Glutamatergic neuron (in vitro differentiated cells): ENCODE measurements around the gene TMPRSS2. TPM values are rescaled to one million over a fixed set of nuclear protein-coding genes. Genes with fewer than 3 reads are reported as not detected.

Experiments
- DNase-seq: peaks from one replicate; pipeline ENCODE4 v3.0.0; 2022
- H3K27ac Mint-ChIP-seq: one replicate; pipeline ENCODE4 v1.8.0; 2020; ENCODE audit warnings: mild to moderate bottlenecking, mixed read lengths, inconsistent platforms; ENCODE audit not compliant: unreplicated experiment
- H3K27me3 Mint-ChIP-seq: one replicate; pipeline ENCODE4 v1.8.0; 2020; ENCODE audit warnings: mild to moderate bottlenecking, moderate library complexity, mixed read lengths, inconsistent platforms; ENCODE audit not compliant: unreplicated experiment
- H3K36me3 Mint-ChIP-seq: one replicate; pipeline ENCODE4 v1.8.0; 2020; ENCODE audit warnings: mild to moderate bottlenecking, mixed read lengths, inconsistent platforms; ENCODE audit not compliant: unreplicated experiment
- H3K4me1 Mint-ChIP-seq: one replicate; pipeline ENCODE4 v1.8.0; 2020; ENCODE audit warnings: mild to moderate bottlenecking, low read depth, mixed read lengths, inconsistent platforms; ENCODE audit not compliant: unreplicated experiment
- H3K4me3 Mint-ChIP-seq: one replicate; pipeline ENCODE4 v1.8.0; 2020; ENCODE audit warnings: mild to moderate bottlenecking, mixed read lengths, inconsistent platforms; ENCODE audit not compliant: unreplicated experiment
- H3K9me3 Mint-ChIP-seq: one replicate; pipeline ENCODE4 v1.8.0; 2020; ENCODE audit warnings: mild to moderate bottlenecking, moderate library complexity, mixed read lengths, inconsistent platforms; ENCODE audit not compliant: unreplicated experiment
- CTCF ChIP-seq: fragments of 200-600 bp; sonication (generic); IDR thresholded peaks from one replicate; pipeline ENCODE4 v1.5.0; 2021; ENCODE audit not compliant: partially characterized antibody, unreplicated experiment
- total RNA-seq: library from RNA; stranded (reverse); fragmentation: NEBNext Ultra II Directional; extraction: Animal tissue kit (Norgen Biotek cat#: 25700); gene quantifications from one replicate; pipeline ENCODE4 v1.2.1, GENCODE V29; 2021; ENCODE audit not compliant: unreplicated experiment

Gene TMPRSS2
- total RNA-seq, 1 donor from 2014 or later = not detected

DNA sequence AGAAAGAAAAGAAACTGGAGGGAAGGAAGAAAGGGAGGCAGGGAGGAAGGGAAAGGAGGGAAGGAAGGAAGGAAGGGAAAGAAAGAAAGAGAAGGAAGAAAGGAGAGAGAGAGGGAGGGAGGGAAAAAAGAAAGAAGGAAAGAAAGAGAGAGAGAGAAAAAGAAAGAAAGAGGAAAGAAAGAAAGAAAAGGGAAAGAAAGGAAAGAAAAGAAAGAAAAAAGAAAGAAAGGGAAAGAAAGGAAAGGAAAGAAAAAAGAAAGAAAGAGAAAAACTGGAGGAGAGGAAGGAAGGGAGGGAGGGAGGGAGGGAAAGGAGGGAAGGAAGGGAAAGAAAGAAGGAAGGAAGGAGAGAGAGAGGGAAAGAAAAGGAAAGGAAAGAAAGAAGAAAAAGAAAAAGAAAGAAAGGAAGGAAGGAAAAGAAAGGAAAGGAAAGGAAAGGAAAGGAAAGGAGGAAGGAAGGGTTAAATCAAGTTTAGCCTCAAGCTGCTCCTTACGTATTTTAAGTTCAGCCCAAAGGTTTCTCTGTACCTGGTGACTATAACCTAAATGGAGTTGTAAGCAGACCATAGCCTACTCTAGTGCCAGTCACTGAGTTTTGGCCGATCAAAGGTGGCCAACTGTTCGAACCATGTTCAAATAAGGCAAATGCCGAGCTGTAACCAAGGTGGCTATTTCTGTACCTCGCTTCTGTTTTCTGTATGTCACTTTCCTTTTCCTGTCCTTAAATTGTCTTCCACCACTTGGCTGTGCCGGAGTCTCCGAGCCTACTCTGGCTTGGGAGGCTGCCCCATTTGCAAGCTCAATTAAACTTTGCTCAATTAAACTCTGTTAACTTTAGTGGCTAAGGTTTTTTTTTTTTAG lies 37.8 kb upstream of the TMPRSS2 start:
- Mint-ChIP-seq H3K36me3 (no peaks in the 10 kb centered on the region), H3K27me3 (peaks cover 2% of the 10 kb centered on the region), H3K9me3 (no peaks in the 10 kb centered on the region), H3K27ac (no peak overlapping the region), H3K4me1 (no peaks in the 10 kb centered on the region), H3K4me3 (no peak overlapping the region)
- TF ChIP-seq CTCF = no peak
- DNase-seq = no peak

- Mint-ChIP-seq H3K4me3 (no peak overlapping the region), H3K4me1 (no peaks in the 10 kb centered on the region), H3K36me3 (no peaks in the 10 kb centered on the region), H3K27me3 (no peaks in the 10 kb centered on the region), H3K9me3 (peaks cover 2% of the 10 kb centered on the region), H3K27ac (no peak overlapping the region)
- TF ChIP-seq CTCF = no peak
- DNase-seq = no peak
These were observed 34.8 kb upstream of the TMPRSS2 start for GRCh38 chr21:41542727-41543126.

DNA sequence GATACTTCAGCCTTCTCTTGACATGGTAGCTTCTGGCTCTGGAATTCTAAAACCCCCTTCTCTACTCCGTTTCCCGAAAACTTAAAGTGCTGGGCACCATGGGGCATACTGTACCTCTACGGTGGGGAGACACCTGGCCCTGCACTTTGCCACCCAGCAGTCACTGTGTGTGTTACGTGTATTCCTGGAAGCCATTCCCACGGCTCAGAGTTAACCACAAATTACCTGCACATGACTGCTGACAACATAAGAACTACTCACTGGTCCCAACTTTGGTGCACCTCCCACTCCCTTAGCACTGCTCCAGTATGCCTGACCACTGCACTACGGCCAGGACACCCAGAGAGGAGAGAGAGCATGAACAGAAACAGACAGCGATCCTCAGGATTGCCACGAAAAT lies 29.4 kb upstream of the TMPRSS2 start:
- Mint-ChIP-seq H3K36me3 (no peaks in the 10 kb centered on the region), H3K4me3 (no peak overlapping the region), H3K27me3 (peaks cover 2% of the 10 kb centered on the region), H3K4me1 (no peaks in the 10 kb centered on the region), H3K27ac (no peak overlapping the region), H3K9me3 (peaks cover 5% of the 10 kb centered on the region)
- DNase-seq = no peak
- TF ChIP-seq CTCF = no peak

GRCh38 chr21:41536827-41537103 lies 28.8 kb upstream of the TMPRSS2 start:
- Mint-ChIP-seq H3K36me3 (no peaks in the 10 kb centered on the region), H3K4me3 (no peak overlapping the region), H3K27ac (no peak overlapping the region), H3K27me3 (peaks cover 4% of the 10 kb centered on the region), H3K9me3 (peaks cover 5% of the 10 kb centered on the region), H3K4me1 (no peaks in the 10 kb centered on the region)
- no peak for TF ChIP-seq CTCF
- no peak for DNase-seq

DNA sequence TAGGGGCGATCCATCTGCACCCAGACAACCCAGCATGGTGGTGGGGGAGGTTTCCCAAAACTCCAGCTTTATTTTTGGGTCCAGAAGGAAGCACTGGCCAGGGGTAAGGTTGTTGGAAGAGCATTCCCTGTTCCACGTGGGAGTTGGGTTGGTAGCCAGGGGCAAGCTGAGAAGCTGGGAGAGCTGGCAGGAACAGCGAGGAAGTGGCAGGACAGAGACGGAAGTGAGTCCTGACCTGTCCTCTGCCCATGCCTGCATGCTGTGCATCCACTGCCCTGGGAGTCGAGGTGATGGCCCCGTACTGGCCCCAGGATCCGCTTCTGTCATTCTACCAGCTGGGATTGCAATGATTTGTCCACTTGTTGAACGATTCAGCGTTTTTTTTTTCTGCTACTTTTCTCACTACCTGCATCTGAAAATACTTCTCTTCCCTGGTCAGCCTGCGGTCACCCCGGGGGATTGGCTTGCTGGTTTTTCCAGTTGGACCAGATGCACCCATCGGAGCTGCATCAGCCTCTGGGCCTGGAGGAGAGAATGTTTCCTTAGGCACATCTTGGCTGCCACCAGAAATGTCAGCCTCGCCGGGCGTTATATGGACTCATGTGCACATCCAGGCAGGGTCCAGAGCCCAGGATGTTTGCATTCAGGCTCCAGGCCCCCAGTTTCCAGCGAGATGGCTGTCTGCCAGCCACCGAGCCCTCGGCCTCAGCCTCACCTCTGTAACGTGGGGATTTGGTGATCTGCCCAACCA lies 28.3 kb upstream of the TMPRSS2 start:
- H3K27me3 Mint-ChIP-seq = peaks cover 4% of the 10 kb centered on the region
- H3K27ac Mint-ChIP-seq = no peak overlapping the region
- H3K9me3 Mint-ChIP-seq = peaks cover 5% of the 10 kb centered on the region
- no peaks in the 10 kb centered on the region for H3K36me3 Mint-ChIP-seq
- TF ChIP-seq CTCF = no peak
- H3K4me1 Mint-ChIP-seq = no peaks in the 10 kb centered on the region
- no peak overlapping the region for H3K4me3 Mint-ChIP-seq
- no peak for DNase-seq
